ENCODE measurements around the gene MROH8.
"Not testable (repeated sequence)": the region's sequence is repeated elsewhere in the genome, so short reads cannot be mapped to it uniquely, and the experiment has no call there.

MROH8 gene

DNA sequence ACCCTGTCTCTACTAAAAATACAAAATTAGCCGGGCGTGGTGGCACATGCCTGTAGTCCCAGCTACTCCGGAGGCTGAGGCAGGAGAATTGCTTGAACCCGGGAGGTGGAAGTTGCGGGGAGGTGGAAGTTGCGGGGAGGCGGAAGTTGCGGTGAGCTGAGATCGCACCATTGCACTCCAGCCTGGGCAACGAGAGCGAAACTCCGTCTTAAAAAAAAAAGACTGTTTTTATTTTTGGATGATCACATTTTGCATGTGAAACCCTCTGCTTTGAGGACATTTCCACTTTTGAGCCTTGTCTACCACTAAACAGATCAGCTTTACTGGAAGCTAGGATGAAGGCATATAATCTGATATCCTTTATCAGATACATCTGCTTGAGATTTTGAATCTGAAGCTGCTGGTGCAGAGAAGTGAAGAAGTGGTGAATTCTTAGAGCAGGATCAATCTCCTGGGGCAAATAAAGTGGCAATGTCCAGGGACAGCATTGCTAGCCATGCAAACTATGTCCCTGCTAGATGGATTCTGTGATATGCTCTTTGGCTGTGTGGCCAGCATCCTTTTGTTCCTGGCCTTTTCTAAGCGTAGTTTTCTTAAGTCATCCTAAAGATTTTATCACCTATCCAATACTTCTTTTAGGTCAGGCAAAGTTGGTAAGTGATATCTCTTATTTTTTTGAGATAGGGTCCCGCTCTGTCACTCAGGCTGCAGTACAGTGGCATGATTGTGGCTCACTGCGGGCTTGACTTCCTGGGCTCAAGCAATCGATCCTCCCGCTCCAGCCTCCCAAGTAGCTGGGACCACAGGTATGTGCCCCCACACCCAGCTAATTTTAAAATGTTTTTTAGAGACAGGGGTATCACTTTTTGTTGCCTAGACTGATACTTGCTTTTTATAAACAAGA, 106.8 kb downstream of the MROH8 start:
- Histone ChIP-seq H3K27ac (ENCODE audit: low read depth, low read length) (no peak overlapping the region), H3K36me3 (ENCODE audit: insufficient read depth, low read length) (no peaks in the 10 kb centered on the region), H3K9me3 (ENCODE audit: low read length) (no peaks in the 10 kb centered on the region), H3K27me3 (ENCODE audit: control insufficient read depth in 1 of 2, insufficient read depth in 2 of 2, low read length in 2 of 2) (no peaks in the 10 kb centered on the region), H3K4me1 (ENCODE audit: insufficient read depth, low read length) (no peaks in the 10 kb centered on the region), H3K4me3 (ENCODE audit: low read depth in 1 of 2, low read length in 2 of 2) (no peak overlapping the region), H3K9ac (ENCODE audit: low read length) (no peak overlapping the region)

DNA sequence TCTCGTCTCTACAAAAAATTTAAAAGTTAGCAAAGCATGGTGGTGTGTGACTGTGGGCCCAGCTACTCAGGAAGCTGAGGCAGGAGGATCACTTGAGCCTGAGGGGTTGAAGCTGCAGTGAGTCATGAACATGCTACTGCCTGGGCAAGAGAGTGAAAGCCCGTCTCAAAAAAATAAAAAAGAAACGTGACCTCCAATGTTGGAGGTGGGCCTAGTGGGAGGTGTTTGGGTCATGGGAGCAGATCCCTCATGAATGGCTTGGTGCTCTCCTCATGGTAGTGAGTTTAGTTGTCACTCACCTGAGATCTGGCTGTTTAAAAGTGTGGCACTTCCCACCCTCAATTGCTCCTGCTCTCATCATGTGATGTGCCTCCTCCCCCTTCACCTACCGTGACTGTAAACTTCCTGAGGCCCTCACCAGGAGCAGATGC, 107.9 kb downstream of the MROH8 start:
- no peak overlapping the region for H3K27ac ChIP-seq (ENCODE audit: low read depth, low read length)
- H3K36me3 ChIP-seq (ENCODE audit: insufficient read depth, low read length), result no peaks in the 10 kb centered on the region
- H3K9me3 ChIP-seq (ENCODE audit: low read length), result no peaks in the 10 kb centered on the region
- H3K4me3 ChIP-seq (ENCODE audit: low read depth in 1 of 2, low read length in 2 of 2), result no peak overlapping the region
- no peak overlapping the region for H3K9ac ChIP-seq (ENCODE audit: low read length)
- H3K27me3 ChIP-seq (ENCODE audit: control insufficient read depth in 1 of 2, insufficient read depth in 2 of 2, low read length in 2 of 2), result no peaks in the 10 kb centered on the region
- H3K4me1 ChIP-seq (ENCODE audit: insufficient read depth, low read length), result no peaks in the 10 kb centered on the region

DNA sequence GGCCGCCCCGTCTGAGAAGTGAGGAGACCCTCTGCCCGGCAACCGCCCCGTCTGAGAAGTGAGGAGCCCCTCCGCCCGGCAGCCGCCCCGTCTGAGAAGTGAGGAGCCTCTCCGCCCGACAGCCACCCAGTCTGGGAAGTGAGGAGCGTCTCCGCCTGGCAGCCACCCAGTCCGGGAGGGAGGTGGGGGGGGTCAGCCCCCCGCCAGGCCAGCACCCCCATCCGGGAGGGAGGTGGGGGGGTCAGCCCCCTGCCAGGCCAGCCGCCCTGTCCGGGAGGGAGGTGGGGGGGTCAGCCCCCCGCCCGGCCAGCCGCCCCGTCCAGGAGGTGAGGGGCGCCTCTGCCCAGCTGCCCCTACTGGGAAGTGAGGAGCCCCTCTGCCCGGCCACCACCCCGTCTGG, 109.8 kb downstream of the MROH8 start:
- H3K27ac ChIP-seq (ENCODE audit: low read depth, low read length); H3K9me3 ChIP-seq (ENCODE audit: low read length); H3K36me3 ChIP-seq (ENCODE audit: insufficient read depth, low read length): not testable (repeated sequence)

DNA sequence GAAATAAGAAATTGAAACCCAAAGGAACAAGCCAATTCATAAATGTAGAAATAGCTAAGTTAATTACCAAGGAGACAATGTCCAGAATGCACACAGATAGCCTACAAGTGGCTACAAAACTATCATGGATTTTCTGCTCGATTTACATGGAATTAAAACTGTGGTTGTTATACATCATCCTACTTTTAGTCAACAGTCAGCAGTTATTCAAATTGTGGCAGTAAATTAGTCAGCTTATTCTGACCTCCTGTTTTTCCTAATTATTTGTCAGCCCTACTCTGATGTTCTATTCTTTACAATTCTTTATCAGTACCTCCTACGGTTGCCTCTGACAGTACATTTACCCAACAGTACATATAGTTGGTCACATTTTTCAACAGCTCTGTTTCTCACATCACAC, 113.2 kb downstream of the MROH8 start:
- H3K36me3 ChIP-seq (ENCODE audit: insufficient read depth, low read length), result peaks cover 12% of the 10 kb centered on the region

More for the DNA sequence above, 109.8 kb downstream of the MROH8 start:
- not testable (repeated sequence) for H3K27me3 ChIP-seq (ENCODE audit: control insufficient read depth in 1 of 2, insufficient read depth in 2 of 2, low read length in 2 of 2); H3K4me1 ChIP-seq (ENCODE audit: insufficient read depth, low read length); H3K9ac ChIP-seq (ENCODE audit: low read length); H3K4me3 ChIP-seq (ENCODE audit: low read depth in 1 of 2, low read length in 2 of 2)

DNA sequence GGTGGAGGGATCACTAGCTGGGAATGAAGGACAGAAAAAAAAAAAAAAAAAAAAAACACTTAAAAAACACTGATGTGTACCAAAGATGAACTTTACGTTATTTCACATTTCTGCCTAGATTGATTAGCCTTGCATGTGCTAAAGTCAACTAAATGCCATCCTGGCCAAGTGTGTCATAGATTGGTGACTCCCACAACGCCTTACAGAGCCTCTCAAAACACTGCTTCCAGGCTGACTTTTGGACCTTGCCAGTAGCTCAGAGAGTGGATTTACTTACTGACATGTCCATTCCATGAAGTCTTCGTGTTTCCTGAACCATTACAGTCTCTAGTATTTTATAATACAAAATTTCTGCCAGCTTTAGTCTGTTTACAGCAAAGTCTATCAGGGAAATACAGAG, 124.1 kb downstream of the MROH8 start:
- no peaks in the 10 kb centered on the region for H3K27me3 ChIP-seq (ENCODE audit: control insufficient read depth in 1 of 2, insufficient read depth in 2 of 2, low read length in 2 of 2)
- peaks cover 22% of the 10 kb centered on the region for H3K36me3 ChIP-seq (ENCODE audit: insufficient read depth, low read length)
- H3K4me1 ChIP-seq (ENCODE audit: insufficient read depth, low read length), result no peaks in the 10 kb centered on the region
- no peak overlapping the region for H3K27ac ChIP-seq (ENCODE audit: low read depth, low read length)
- no peak overlapping the region for H3K4me3 ChIP-seq (ENCODE audit: low read depth in 1 of 2, low read length in 2 of 2)
- H3K9me3 ChIP-seq (ENCODE audit: low read length), result no peaks in the 10 kb centered on the region
- no peak overlapping the region for H3K9ac ChIP-seq (ENCODE audit: low read length)

More for the DNA sequence above, 113.2 kb downstream of the MROH8 start:
- H3K9ac ChIP-seq (ENCODE audit: low read length), result no peak overlapping the region
- no peak overlapping the region for H3K4me3 ChIP-seq (ENCODE audit: low read depth in 1 of 2, low read length in 2 of 2)
- no peaks in the 10 kb centered on the region for H3K9me3 ChIP-seq (ENCODE audit: low read length)
- H3K27me3 ChIP-seq (ENCODE audit: control insufficient read depth in 1 of 2, insufficient read depth in 2 of 2, low read length in 2 of 2), result no peaks in the 10 kb centered on the region
- H3K4me1 ChIP-seq (ENCODE audit: insufficient read depth, low read length), result no peaks in the 10 kb centered on the region
- H3K27ac ChIP-seq (ENCODE audit: low read depth, low read length), result no peak overlapping the region

DNA sequence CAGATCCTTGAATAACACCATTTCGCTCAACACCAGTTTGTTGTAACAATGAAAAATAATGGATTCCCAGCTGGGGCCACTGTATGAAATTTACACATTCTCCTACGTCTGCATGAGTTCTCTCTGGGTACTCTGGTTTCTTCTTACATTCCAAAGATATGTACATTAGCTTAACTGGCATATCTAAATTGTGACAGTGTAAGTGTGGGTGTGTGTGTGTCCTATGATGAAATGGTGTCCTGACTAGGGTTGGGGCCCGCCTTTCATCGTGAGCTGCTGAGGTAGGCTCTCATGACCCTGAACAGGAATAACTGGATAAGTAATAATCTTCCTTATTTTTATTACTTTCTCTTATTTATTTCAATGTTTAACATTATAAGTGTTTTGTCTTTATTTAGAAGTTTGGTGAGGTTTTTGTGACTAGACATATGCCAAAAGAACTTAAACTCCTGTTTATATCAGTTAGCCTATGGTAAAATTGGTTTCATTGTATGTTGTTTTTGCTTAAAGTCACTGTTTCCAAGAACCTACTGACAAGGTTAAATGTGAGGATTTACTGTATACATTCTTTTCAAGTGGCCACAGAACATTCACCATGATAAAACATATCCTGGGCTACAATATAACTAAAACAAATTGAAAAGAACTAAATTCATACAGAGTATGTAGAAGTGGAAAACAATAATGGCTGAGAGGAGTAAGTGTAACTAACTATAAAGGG, 126.0 kb downstream of the MROH8 start:
- Histone ChIP-seq H3K4me1 (ENCODE audit: insufficient read depth, low read length) (no peaks in the 10 kb centered on the region), H3K36me3 (ENCODE audit: insufficient read depth, low read length) (peaks cover 17% of the 10 kb centered on the region), H3K27me3 (ENCODE audit: control insufficient read depth in 1 of 2, insufficient read depth in 2 of 2, low read length in 2 of 2) (no peaks in the 10 kb centered on the region), H3K27ac (ENCODE audit: low read depth, low read length) (no peak overlapping the region), H3K4me3 (ENCODE audit: low read depth in 1 of 2, low read length in 2 of 2) (no peak overlapping the region), H3K9ac (ENCODE audit: low read length) (no peak overlapping the region), H3K9me3 (ENCODE audit: low read length) (no peaks in the 10 kb centered on the region)

All from muscle layer of colon (tissue), 2 donors.